SK-N-SH treated with all-trans-retinoic acid at 6 μM for 48 hours (cell line): ENCODE data around the gene TOR1A.
A peak's percentile ranks its signal among the peaks of the same experiment; 100 is the strongest.

Experiments used
- ATAC-seq: fragments of 200-7000 bp; cut with Tn5 transposase; 3 replicates; pipeline ENCODE4 v1.9.1; 2020; ENCODE audit warnings: mild to moderate bottlenecking, moderate library complexity
- ARNTL ChIP-seq: fragments of 450-650 bp; formaldehyde crosslinking; IDR thresholded peaks from 2 replicates; pipeline ENCODE4 v1.5.0; 2020; ENCODE audit warnings: low read depth, mild to moderate bottlenecking, moderate library complexity, borderline replicate concordance
- BACH2 ChIP-seq: fragments of 250-450 bp; sonication (Bioruptor Pico); IDR thresholded peaks from 2 replicates; pipeline ENCODE4 v1.9.0; 2021; ENCODE audit warnings: mild to moderate bottlenecking, borderline replicate concordance
- CSDC2 ChIP-seq: fragments of 250-450 bp; sonication (Bioruptor Pico); IDR thresholded peaks from 2 replicates; pipeline ENCODE4 v1.5.0; 2020; ENCODE audit warnings: mild to moderate bottlenecking, moderate library complexity
- CSRNP3 ChIP-seq: fragments of 250-450 bp; sonication (Bioruptor Pico); IDR thresholded peaks from 2 replicates; pipeline ENCODE4 v1.5.1; 2021; ENCODE audit warnings: mild to moderate bottlenecking, moderate library complexity
- ESRRG ChIP-seq: fragments of 250-450 bp; sonication (Bioruptor Pico); IDR thresholded peaks from 2 replicates; pipeline ENCODE4 v1.6.1; 2021; ENCODE audit warnings: mild to moderate bottlenecking
- GLIS3 ChIP-seq: fragments of 250-450 bp; sonication (Bioruptor Pico); IDR thresholded peaks from 2 replicates; pipeline ENCODE4 v1.5.0; 2020; ENCODE audit warnings: mild to moderate bottlenecking, moderate library complexity
- ISL1 ChIP-seq: fragments of 250-450 bp; sonication (Bioruptor Pico); IDR thresholded peaks from 2 replicates; pipeline ENCODE4 v2.1.2; 2022; ENCODE audit warnings: mild to moderate bottlenecking, moderate library complexity
- OSR1 ChIP-seq: fragments of 250-450 bp; sonication (Bioruptor Pico); IDR thresholded peaks from 2 replicates; pipeline ENCODE4 v1.8.0; 2022; ENCODE audit warnings: moderate library complexity, mild to moderate bottlenecking, inconsistent platforms
- POU6F1 ChIP-seq: fragments of 250-450 bp; sonication (Bioruptor Pico); IDR thresholded peaks from 2 replicates; pipeline ENCODE4 v1.8.0; 2021; ENCODE audit warnings: low read depth, mild to moderate bottlenecking, moderate library complexity, borderline replicate concordance
- PPARA ChIP-seq: fragments of 250-450 bp; sonication (Bioruptor Pico); IDR thresholded peaks from 2 replicates; pipeline ENCODE4 v1.5.0; 2020; ENCODE audit warnings: mild to moderate bottlenecking, borderline replicate concordance
- RARB ChIP-seq: fragments of 250-450 bp; sonication (Bioruptor Pico); IDR thresholded peaks from 2 replicates; pipeline ENCODE4 v1.8.0; 2021; ENCODE audit warnings: mild to moderate bottlenecking, moderate library complexity
- SNAI2 ChIP-seq: fragments of 250-450 bp; sonication (Bioruptor Pico); IDR thresholded peaks from 2 replicates; pipeline ENCODE4 v1.5.0; 2020; ENCODE audit warnings: mild to moderate bottlenecking, moderate library complexity
- TCF4 ChIP-seq: fragments of 250-450 bp; sonication (Bioruptor Pico); IDR thresholded peaks from 2 replicates; pipeline ENCODE4 v1.8.0; 2021; ENCODE audit warnings: mild to moderate bottlenecking, moderate library complexity, borderline replicate concordance
- TOX ChIP-seq: fragments of 250-450 bp; sonication (Bioruptor Pico); IDR thresholded peaks from 2 replicates; pipeline ENCODE4 v1.8.0; 2021; ENCODE audit warnings: mild to moderate bottlenecking, moderate library complexity, borderline replicate concordance
- ZC3H10 ChIP-seq: fragments of 250-450 bp; sonication (Bioruptor Pico); IDR thresholded peaks from 2 replicates; pipeline ENCODE4 v1.5.1; 2021; ENCODE audit warnings: mild to moderate bottlenecking, moderate library complexity
- ZFP3 ChIP-seq: fragments of 250-450 bp; sonication (Bioruptor Pico); IDR thresholded peaks from 2 replicates; pipeline ENCODE4 v1.5.0; 2020; ENCODE audit warnings: mild to moderate bottlenecking, moderate library complexity
- ZFP30 ChIP-seq: fragments of 450-650 bp; formaldehyde crosslinking; IDR thresholded peaks from 2 replicates; pipeline ENCODE4 v1.5.0; 2022; ENCODE audit warnings: mild to moderate bottlenecking, moderate library complexity
- ZNF565 ChIP-seq: fragments of 450-650 bp; formaldehyde crosslinking; conservative IDR thresholded peaks from 2 replicates; pipeline ENCODE4 v1.5.0; 2020; ENCODE audit warnings: low read depth, mild to moderate bottlenecking, moderate library complexity
- ZNF70 ChIP-seq: fragments of 450-650 bp; formaldehyde crosslinking; IDR thresholded peaks from 2 replicates; pipeline ENCODE4 v1.5.0; 2020; ENCODE audit warnings: mild to moderate bottlenecking, moderate library complexity
- ZNF8 ChIP-seq: fragments of 450-650 bp; formaldehyde crosslinking; IDR thresholded peaks from 2 replicates; pipeline ENCODE4 v1.5.0; 2020; ENCODE audit warnings: mild to moderate bottlenecking, moderate library complexity
- TF ChIP-seq, protein P1 (sequence below): fragments of 250-450 bp; sonication (Bioruptor Pico); IDR thresholded peaks from 2 replicates; pipeline ENCODE4 v1.5.0; 2020; ENCODE audit warnings: mild to moderate bottlenecking, moderate library complexity
- TF ChIP-seq, protein P2 (sequence below): fragments of 250-450 bp; sonication (Bioruptor Pico); IDR thresholded peaks from 2 replicates; pipeline ENCODE4 v1.8.0; 2020; ENCODE audit warnings: mild to moderate bottlenecking, moderate library complexity, borderline replicate concordance

The TOR1A gene

DNA sequence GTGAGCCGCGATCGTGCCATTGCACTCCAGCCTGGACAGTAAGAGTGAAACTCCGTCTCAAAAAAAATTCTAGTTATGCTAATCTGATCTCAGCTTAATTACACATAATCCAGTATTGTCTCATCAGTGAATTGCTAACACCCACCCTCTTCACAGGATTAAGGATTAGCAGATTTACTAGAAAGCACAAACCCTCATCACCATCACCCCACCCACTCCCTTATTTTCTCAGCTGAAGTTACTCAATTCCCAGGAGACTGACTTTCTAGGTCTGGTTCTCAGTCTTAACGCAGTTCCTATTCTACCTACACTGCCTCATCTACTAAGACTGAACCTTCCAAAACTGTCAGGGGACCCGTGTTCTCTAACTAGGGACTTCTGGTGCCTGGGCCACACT, 12.0 kb downstream of the TOR1A start:
- TF ChIP-seq TCF4 (CRISPR knock-in tag) = no peak
- TF ChIP-seq TOX (CRISPR knock-in tag) = no peak
- no peak for TF ChIP-seq ZC3H10 (CRISPR knock-in tag)
- ATAC-seq = no peak; the same call in 2 of the 3 replicates

- TF ChIP-seq, protein P1, sequence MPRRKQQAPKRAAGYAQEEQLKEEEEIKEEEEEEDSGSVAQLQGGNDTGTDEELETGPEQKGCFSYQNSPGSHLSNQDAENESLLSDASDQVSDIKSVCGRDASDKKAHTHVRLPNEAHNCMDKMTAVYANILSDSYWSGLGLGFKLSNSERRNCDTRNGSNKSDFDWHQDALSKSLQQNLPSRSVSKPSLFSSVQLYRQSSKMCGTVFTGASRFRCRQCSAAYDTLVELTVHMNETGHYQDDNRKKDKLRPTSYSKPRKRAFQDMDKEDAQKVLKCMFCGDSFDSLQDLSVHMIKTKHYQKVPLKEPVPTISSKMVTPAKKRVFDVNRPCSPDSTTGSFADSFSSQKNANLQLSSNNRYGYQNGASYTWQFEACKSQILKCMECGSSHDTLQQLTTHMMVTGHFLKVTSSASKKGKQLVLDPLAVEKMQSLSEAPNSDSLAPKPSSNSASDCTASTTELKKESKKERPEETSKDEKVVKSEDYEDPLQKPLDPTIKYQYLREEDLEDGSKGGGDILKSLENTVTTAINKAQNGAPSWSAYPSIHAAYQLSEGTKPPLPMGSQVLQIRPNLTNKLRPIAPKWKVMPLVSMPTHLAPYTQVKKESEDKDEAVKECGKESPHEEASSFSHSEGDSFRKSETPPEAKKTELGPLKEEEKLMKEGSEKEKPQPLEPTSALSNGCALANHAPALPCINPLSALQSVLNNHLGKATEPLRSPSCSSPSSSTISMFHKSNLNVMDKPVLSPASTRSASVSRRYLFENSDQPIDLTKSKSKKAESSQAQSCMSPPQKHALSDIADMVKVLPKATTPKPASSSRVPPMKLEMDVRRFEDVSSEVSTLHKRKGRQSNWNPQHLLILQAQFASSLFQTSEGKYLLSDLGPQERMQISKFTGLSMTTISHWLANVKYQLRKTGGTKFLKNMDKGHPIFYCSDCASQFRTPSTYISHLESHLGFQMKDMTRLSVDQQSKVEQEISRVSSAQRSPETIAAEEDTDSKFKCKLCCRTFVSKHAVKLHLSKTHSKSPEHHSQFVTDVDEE (CRISPR knock-in tag) = no peak
- TF ChIP-seq TOX (CRISPR knock-in tag) (no peak), POU6F1 (no peak), PPARA (no peak), ARNTL (no peak), ZFP3 (CRISPR knock-in tag) (no peak), CSDC2 (CRISPR knock-in tag) (no peak), OSR1 (CRISPR knock-in tag) (no peak), ZNF565 (CRISPR knock-in tag) (no peak), SNAI2 (CRISPR knock-in tag) (no peak), RARB (no peak), ZNF70 (CRISPR knock-in tag) (no peak), ESRRG (CRISPR knock-in tag) (no peak), ZFP30 (CRISPR knock-in tag) (no peak), BACH2 (CRISPR knock-in tag) (no peak), GLIS3 (CRISPR knock-in tag) (no peak), ZC3H10 (CRISPR knock-in tag) (no peak)
- TF ChIP-seq, protein P2, sequence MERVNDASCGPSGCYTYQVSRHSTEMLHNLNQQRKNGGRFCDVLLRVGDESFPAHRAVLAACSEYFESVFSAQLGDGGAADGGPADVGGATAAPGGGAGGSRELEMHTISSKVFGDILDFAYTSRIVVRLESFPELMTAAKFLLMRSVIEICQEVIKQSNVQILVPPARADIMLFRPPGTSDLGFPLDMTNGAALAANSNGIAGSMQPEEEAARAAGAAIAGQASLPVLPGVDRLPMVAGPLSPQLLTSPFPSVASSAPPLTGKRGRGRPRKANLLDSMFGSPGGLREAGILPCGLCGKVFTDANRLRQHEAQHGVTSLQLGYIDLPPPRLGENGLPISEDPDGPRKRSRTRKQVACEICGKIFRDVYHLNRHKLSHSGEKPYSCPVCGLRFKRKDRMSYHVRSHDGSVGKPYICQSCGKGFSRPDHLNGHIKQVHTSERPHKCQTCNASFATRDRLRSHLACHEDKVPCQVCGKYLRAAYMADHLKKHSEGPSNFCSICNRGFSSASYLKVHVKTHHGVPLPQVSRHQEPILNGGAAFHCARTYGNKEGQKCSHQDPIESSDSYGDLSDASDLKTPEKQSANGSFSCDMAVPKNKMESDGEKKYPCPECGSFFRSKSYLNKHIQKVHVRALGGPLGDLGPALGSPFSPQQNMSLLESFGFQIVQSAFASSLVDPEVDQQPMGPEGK (CRISPR knock-in tag) = no peak
- no peak for ATAC-seq
Observed at GRCh38 chr9:129810788-129811187, 13.1 kb downstream of the TOR1A start.

GRCh38 chr9:129810116-129810515, 13.8 kb downstream of the TOR1A start:
- TF ChIP-seq POU6F1 (no peak), RARB (no peak), PPARA (no peak), BACH2 (CRISPR knock-in tag) (no peak)
- TF ChIP-seq, all 23 proteins: peak for 0
- ATAC-seq = peak; percentile 5; the same call in 2 of the 3 replicates

- ATAC-seq = no peak
- TF ChIP-seq ARNTL (no peak), ZC3H10 (CRISPR knock-in tag) (no peak), ZNF8 (CRISPR knock-in tag) (no peak), ISL1 (CRISPR knock-in tag) (no peak), ZNF70 (CRISPR knock-in tag) (no peak), ESRRG (CRISPR knock-in tag) (no peak), PPARA (no peak), ZNF565 (CRISPR knock-in tag) (no peak), CSRNP3 (CRISPR knock-in tag) (no peak), SNAI2 (CRISPR knock-in tag) (no peak), POU6F1 (no peak), ZFP3 (CRISPR knock-in tag) (no peak)
- TF ChIP-seq, protein P1 (CRISPR knock-in tag) = no peak
Observed at GRCh38 chr9:129809346-129809745, 14.6 kb downstream of the TOR1A start.
